ENCODE data around the gene LHFPL3. TPM values are rescaled to one million over a fixed set of nuclear protein-coding genes. Genes with fewer than 3 reads are reported as not detected.

The LHFPL3 gene
- total RNA-seq, 1 experiment from 2014 or later = not detected

- Histone ChIP-seq H3K23ac (ENCODE audit: insufficient read length, low read depth, low read length) (no peak overlapping the region), H4K20me1 (ENCODE audit: control insufficient read depth, insufficient read depth, insufficient read length) (no peaks in the 10 kb centered on the region), H3K4ac (ENCODE audit: low read depth, low read length) (no peak overlapping the region), H4K5ac (ENCODE audit: insufficient read length, low read depth, low read length) (no peak overlapping the region), H3K79me1 (ENCODE audit: insufficient read depth, low read depth, low read length, poor library complexity, severe bottlenecking) (no peaks in the 10 kb centered on the region), H3K18ac (ENCODE audit: insufficient read length, low read depth, low read length) (no peak overlapping the region), H3T11ph (ENCODE audit: low read length) (no peak overlapping the region), H3K4me1 (ENCODE audit: insufficient read depth, low read length) (no peaks in the 10 kb centered on the region), H3K27ac (ENCODE audit: insufficient read length, low read depth, low read length) (no peak overlapping the region), H3K79me2 (ENCODE audit: insufficient read depth, low read length) (no peaks in the 10 kb centered on the region), H2BK120ac (ENCODE audit: low read depth, low read length, poor library complexity, severe bottlenecking) (no peak overlapping the region), H2AK5ac (ENCODE audit: insufficient read length, low read length) (no peak overlapping the region), H3K9me3 (ENCODE audit: control insufficient read depth, low read depth, low read length) (peaks cover 7% of the 10 kb centered on the region), H3K4me2 (ENCODE audit: insufficient read depth, insufficient read length, low read length) (no peak overlapping the region), H3K9ac (ENCODE audit: extremely low read depth, insufficient read length, low read length) (no peak overlapping the region), H3K56ac (ENCODE audit: insufficient read length, low read depth, low read length) (no peak overlapping the region), H3K27me3 (ENCODE audit: insufficient read depth, low read length) (no peaks in the 10 kb centered on the region), H2AFZ (ENCODE audit: low read length) (no peak overlapping the region), H2BK20ac (ENCODE audit: low read depth, low read length, poor library complexity, severe bottlenecking) (no peak overlapping the region), H2BK12ac (ENCODE audit: insufficient read length, low read depth, low read length) (no peak overlapping the region), H4K8ac (replicated peaks; ENCODE audit: insufficient read length, low read depth, low read length) (no peak overlapping the region), H2BK5ac (ENCODE audit: insufficient read length, low read length) (no peak overlapping the region), H3K23me2 (ENCODE audit: insufficient read length, low read depth, low read length, poor library complexity, severe bottlenecking) (no peaks in the 10 kb centered on the region), H2BK15ac (ENCODE audit: low read depth, low read length) (no peak overlapping the region), H3K14ac (ENCODE audit: insufficient read depth, low read length) (no peak overlapping the region), H4K91ac (ENCODE audit: insufficient read length, low read depth, low read length) (no peak overlapping the region)
- no peak overlapping the region for H3K4me3 Mint-ChIP-seq
- no peak overlapping the region for H3K27ac Mint-ChIP-seq
- no CpG with 5 or more reads among the region's 4 CpGs for WGBS (ENCODE audit: extremely low coverage, insufficient read length, low lambda C conversion rate)
- H3K27me3 Mint-ChIP-seq (ENCODE audit: low read depth) = no peaks in the 10 kb centered on the region; the same call in 1 of the 2 replicates
- no peak for TF ChIP-seq CTCF (conservative IDR thresholded peaks at IDR 0.05)
- H3K9me3 Mint-ChIP-seq = peaks cover 14 to 17% of the 10 kb centered on the region in 2 experiments
- no peak for DNase-seq
- H3K4me1 Mint-ChIP-seq = peaks cover 0 to 7% of the 10 kb centered on the region in 2 experiments; a peak in 2 of 4 replicates
- H3K36me3 Mint-ChIP-seq (ENCODE audit: insufficient read depth in 1 of 3, low read depth in 3 of 3) = peaks cover 0 to 14% (median 5%) of the 10 kb centered on the region in 3 experiments; a peak in 4 of 7 replicates
Measured at GRCh38 chr7:104382616-104383015, 54.2 kb downstream of the LHFPL3 start.
